Natural killer cell (primary cell): ENCODE measurements around the gene MAOB. TPM values are rescaled to one million over a fixed set of nuclear protein-coding genes. Genes with fewer than 3 reads are reported as not detected.

Experiments
- ATAC-seq, 3 donors: fragments of 150-1000 bp in 2 of 3; fragments of 200-7000 bp in 1 of 3; cut with Tn5 transposase; 1 replicate in 1 of 3; 2 replicates in 2 of 3; pipeline ENCODE4 v1.10.0; 2021; ENCODE audit warnings: mild to moderate bottlenecking in 2 of 3, moderate library complexity in 2 of 3
- DNase-seq, 2 donors: peaks; one replicate each; pipeline versions ENCODE4 v3.0.0 to v3.0.0-alpha.2; 2013 to 2021; ENCODE audit warnings: mixed read lengths in 1 of 2
- H3K27ac ChIP-seq: one replicate; pipeline ENCODE4 v1.5.1; 2013; ENCODE audit warnings: mild to moderate bottlenecking, low read length
- H3K27me3 ChIP-seq: one replicate; pipeline ENCODE4 v1.6.1; 2013; ENCODE audit warnings: low read length; ENCODE audit not compliant: control insufficient read depth, insufficient read depth
- H3K36me3 ChIP-seq: one replicate; pipeline ENCODE4 v1.6.1; 2013; ENCODE audit warnings: low read length; ENCODE audit not compliant: control insufficient read depth, insufficient read depth
- H3K4me1 ChIP-seq: one replicate; pipeline ENCODE4 v1.6.1; 2013; ENCODE audit warnings: low read length; ENCODE audit not compliant: control insufficient read depth, insufficient read depth
- H3K4me3 ChIP-seq: one replicate; pipeline ENCODE4 v1.5.1; 2013; ENCODE audit warnings: low read length
- H3K9me3 ChIP-seq: one replicate; pipeline ENCODE4 v1.6.1; 2013; ENCODE audit warnings: low read length; ENCODE audit not compliant: control insufficient read depth, insufficient read depth
- H3K27ac Mint-ChIP-seq, 2 donors: one replicate each; pipeline ENCODE4 v1.8.0; 2022; ENCODE audit warnings: mild to moderate bottlenecking in 2 of 2, mixed read lengths in 2 of 2, moderate library complexity in 1 of 2
- H3K27me3 Mint-ChIP-seq, 2 donors: one replicate each; pipeline ENCODE4 v1.8.0; 2022; ENCODE audit warnings: low read depth in 2 of 2, mixed read lengths in 2 of 2
- H3K36me3 Mint-ChIP-seq: one replicate; pipeline ENCODE4 v1.8.0; 2022; ENCODE audit warnings: mixed read lengths
- H3K4me1 Mint-ChIP-seq, 2 donors: one replicate each; pipeline ENCODE4 v1.8.0; 2022; ENCODE audit warnings: mixed read lengths in 2 of 2
- H3K4me3 Mint-ChIP-seq: one replicate; pipeline ENCODE4 v1.8.0; 2022; ENCODE audit warnings: mild to moderate bottlenecking, moderate library complexity, mixed read lengths
- H3K9me3 Mint-ChIP-seq, 2 donors: one replicate each; pipeline ENCODE4 v1.8.0; 2022; ENCODE audit warnings: mixed read lengths in 2 of 2
- WGBS: methylation state at CpG from one replicate; pipeline ENCODE4 v1.1.7; 2013; ENCODE audit warnings: missing lambda C conversion rate; ENCODE audit not compliant: insufficient coverage; 5-methylcytosine and 5-hydroxymethylcytosine counted together
- intact Hi-C: fragments of 100-400 bp; cut with micrococcal nuclease; formaldehyde crosslinking; loops from one replicate; pipeline ENCODE4 v1.14.2; 2022
- total RNA-seq, 4 donors: library from RNA; stranded (reverse); fragments of 120-200 nt in 1 of 4; gene quantifications; one replicate each; pipeline versions ENCODE4 v1.2.3 to v1.2.4, GENCODE V29; 2013 to 2022
- TF ChIP-seq, protein P1 (sequence below): fragments of 200-600 bp; IDR thresholded peaks from one replicate; pipeline ENCODE4 v1.8.0; 2022; ENCODE audit warnings: antibody characterized with exemption

MAOB gene
- total RNA-seq, 3 donors from 2014 or later (not counting 1 experiment from before 2014, with no cell fraction given), result 0.26 TPM; not detected in 2

DNA sequence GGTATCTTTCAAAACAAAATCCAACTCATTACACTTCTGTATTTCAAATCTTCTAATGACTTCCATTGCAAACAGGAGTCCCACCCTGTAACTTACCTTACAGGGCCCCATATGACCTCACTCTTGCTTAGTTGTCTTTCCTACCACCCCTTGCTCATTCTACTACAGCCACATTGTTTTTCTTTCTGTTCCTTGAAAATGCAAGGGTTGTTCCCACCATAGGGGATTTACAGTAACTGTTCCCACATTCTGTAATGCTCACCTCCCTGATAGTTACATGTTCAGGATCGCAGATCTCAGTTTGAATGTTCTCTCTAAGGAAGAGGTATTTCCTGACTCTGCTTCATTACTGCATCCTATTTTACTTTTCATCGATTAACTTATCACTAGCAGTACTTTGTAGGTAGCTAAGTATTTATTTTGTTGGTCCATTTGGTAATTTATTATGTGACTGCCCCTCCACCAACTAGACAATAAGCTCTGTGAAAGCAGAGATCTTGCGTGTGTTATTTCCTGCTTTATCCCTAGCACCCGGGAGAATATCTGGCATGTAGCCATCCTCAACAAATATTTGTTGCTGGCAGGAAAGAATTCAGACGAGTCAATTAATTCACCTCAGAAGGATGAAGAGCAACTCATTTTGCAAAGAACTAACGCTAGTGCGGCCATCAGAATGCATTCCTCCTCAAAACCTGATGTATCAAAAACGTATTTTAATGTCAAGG, 21.4 kb downstream of the MAOB start:
- Mint-ChIP-seq H3K9me3 (no peaks in the 10 kb centered on the region), H3K36me3 (no peaks in the 10 kb centered on the region), H3K4me3 (no peak overlapping the region), H3K4me1 (no peaks in the 10 kb centered on the region), H3K27me3 (peaks cover 0 to 7% of the 10 kb centered on the region in 2 donors), H3K27ac (no peak overlapping the region)
- Histone ChIP-seq H3K27ac (no peak overlapping the region), H3K4me3 (no peak overlapping the region), H3K4me1 (no peaks in the 10 kb centered on the region), H3K9me3 (no peaks in the 10 kb centered on the region), H3K36me3 (no peaks in the 10 kb centered on the region), H3K27me3 (no peaks in the 10 kb centered on the region)
- intact Hi-C loops, result no loop called here
- no peak for ATAC-seq
- no peak for DNase-seq
- TF ChIP-seq, protein P1, sequence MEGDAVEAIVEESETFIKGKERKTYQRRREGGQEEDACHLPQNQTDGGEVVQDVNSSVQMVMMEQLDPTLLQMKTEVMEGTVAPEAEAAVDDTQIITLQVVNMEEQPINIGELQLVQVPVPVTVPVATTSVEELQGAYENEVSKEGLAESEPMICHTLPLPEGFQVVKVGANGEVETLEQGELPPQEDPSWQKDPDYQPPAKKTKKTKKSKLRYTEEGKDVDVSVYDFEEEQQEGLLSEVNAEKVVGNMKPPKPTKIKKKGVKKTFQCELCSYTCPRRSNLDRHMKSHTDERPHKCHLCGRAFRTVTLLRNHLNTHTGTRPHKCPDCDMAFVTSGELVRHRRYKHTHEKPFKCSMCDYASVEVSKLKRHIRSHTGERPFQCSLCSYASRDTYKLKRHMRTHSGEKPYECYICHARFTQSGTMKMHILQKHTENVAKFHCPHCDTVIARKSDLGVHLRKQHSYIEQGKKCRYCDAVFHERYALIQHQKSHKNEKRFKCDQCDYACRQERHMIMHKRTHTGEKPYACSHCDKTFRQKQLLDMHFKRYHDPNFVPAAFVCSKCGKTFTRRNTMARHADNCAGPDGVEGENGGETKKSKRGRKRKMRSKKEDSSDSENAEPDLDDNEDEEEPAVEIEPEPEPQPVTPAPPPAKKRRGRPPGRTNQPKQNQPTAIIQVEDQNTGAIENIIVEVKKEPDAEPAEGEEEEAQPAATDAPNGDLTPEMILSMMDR, result no peak
- WGBS, result 85% methylated on average over 6 of the region's 8 CpGs

DNA sequence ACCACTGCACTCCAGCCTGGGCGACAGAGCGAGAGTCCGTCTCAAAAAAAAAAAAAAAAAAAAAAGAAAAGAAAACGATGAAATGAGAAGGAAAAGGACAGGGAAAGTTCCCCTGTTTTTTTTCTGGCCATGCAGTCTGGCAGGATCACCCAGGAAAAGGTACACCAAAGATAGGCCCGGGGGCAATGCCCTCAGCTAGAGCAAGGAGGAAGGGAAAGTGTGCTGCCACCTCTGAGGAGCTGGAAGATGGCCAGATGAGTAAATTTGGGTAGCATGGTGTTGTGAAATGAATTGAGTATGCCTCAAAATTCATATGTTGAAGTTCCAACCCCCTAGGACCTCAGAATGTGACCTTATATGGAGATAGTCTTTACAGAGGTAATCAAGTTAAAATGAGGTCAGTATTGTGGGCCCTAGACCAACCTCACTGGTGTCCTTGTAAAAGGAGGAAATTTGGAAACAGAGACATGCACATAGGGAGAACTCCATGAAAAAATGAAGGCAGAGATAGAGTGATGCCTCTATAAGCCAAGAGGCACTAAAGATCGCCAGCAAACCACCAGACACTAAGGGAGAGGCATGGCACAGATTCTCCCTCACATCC, 28.9 kb downstream of the MAOB start:
- intact Hi-C loops, result no loop called here
- Histone ChIP-seq H3K9me3 (no peaks in the 10 kb centered on the region), H3K4me3 (no peak overlapping the region), H3K4me1 (no peaks in the 10 kb centered on the region), H3K27ac (no peak overlapping the region), H3K27me3 (no peaks in the 10 kb centered on the region), H3K36me3 (no peaks in the 10 kb centered on the region)
- no peaks in the 10 kb centered on the region for H3K36me3 Mint-ChIP-seq
- H3K27ac Mint-ChIP-seq, result no peak overlapping the region
- H3K4me1 Mint-ChIP-seq, result no peaks in the 10 kb centered on the region
- DNase-seq, result no peak
- TF ChIP-seq, protein P1, result no peak
- 84% methylated on average over 6 of the region's 6 CpGs for WGBS
- ATAC-seq, result no peak
- no peaks in the 10 kb centered on the region for H3K9me3 Mint-ChIP-seq
- peaks cover 0 to 28% of the 10 kb centered on the region in 2 donors for H3K27me3 Mint-ChIP-seq
- H3K4me3 Mint-ChIP-seq, result no peak overlapping the region

DNA sequence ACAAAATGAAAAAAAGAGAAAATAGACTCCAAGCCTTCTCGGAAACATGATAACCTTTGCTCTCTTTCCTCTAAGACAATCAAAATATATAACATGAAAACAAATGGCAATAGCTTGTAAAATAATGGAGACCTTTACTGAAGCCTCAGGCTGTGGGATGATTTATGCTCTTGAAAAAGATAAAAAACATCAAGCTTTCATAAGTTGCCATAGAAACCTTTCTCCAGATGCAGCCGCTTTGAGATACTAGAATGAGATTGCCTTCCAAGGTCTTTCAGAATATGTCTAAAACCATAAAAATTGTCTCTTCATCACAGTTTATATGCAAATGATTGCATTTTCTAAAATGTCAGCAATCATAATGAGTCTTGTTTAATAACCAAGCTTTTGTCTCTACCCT, 31.6 kb downstream of the MAOB start:
- H3K4me1 ChIP-seq, result no peaks in the 10 kb centered on the region
- Mint-ChIP-seq H3K36me3 (no peaks in the 10 kb centered on the region), H3K4me3 (no peak overlapping the region), H3K9me3 (no peaks in the 10 kb centered on the region), H3K27ac (no peak overlapping the region), H3K27me3 (peaks cover 0 to 36% of the 10 kb centered on the region in 2 donors), H3K4me1 (no peaks in the 10 kb centered on the region)
- ATAC-seq, result no peak
- no peaks in the 10 kb centered on the region for H3K27me3 ChIP-seq
- no peaks in the 10 kb centered on the region for H3K9me3 ChIP-seq
- no peaks in the 10 kb centered on the region for H3K36me3 ChIP-seq
- intact Hi-C loops, result no loop called here
- DNase-seq, result no peak
- no peak overlapping the region for H3K4me3 ChIP-seq
- TF ChIP-seq, protein P1, result no peak
- H3K27ac ChIP-seq, result no peak overlapping the region
- WGBS, result 100% methylated on average over 1 of the region's 2 CpGs
